ENCODE data around the gene MYO3B. TPM values are rescaled to one million over a fixed set of nuclear protein-coding genes. Genes with fewer than 3 reads are reported as not detected.
"Not testable (repeated sequence)": the region's sequence is repeated elsewhere in the genome, so short reads cannot be mapped to it uniquely, and the experiment has no call there.

The MYO3B gene
- total RNA-seq, 1 experiment from 2014 or later = 11.9 TPM

GRCh38 chr2:170548304-170548703 lies 370.4 kb downstream of the MYO3B start:
- in situ Hi-C loops (cut with HindIII; ENCODE audit: low sequenced_read_pairs) = no loop called here
- no peak for DNase-seq (ENCODE audit: low spot score)

GRCh38 chr2:170550501-170550900 lies 372.6 kb downstream of the MYO3B start:
- in situ Hi-C loops (cut with HindIII; ENCODE audit: low sequenced_read_pairs) = no loop called here
- no peak for DNase-seq (ENCODE audit: low spot score)

GRCh38 chr2:170551899-170552298 lies 374.0 kb downstream of the MYO3B start:
- in situ Hi-C loops (cut with HindIII; ENCODE audit: low sequenced_read_pairs); DNase-seq (ENCODE audit: low spot score): not testable (repeated sequence)

GRCh38 chr2:170553748-170554147 lies 375.8 kb downstream of the MYO3B start:
- in situ Hi-C loops (cut with HindIII; ENCODE audit: low sequenced_read_pairs) = no loop called here

GRCh38 chr2:170554278-170554955 lies 376.5 kb downstream of the MYO3B start:
- DNase-seq (ENCODE audit: low spot score) = no peak
- in situ Hi-C loops (cut with HindIII; ENCODE audit: low sequenced_read_pairs) = no loop called here

More at GRCh38 chr2:170553748-170554147, 375.8 kb downstream of the MYO3B start:
- DNase-seq (ENCODE audit: low spot score) = no peak

- in situ Hi-C loops (cut with HindIII; ENCODE audit: low sequenced_read_pairs) = no loop called here
- DNase-seq (ENCODE audit: low spot score) = no peak
Measured at GRCh38 chr2:170562928-170563327, 385.0 kb downstream of the MYO3B start.

- in situ Hi-C loops (cut with HindIII; ENCODE audit: low sequenced_read_pairs) = no loop called here
- DNase-seq (ENCODE audit: low spot score) = no peak
Measured at GRCh38 chr2:170563401-170563800, 385.5 kb downstream of the MYO3B start.

- no peak for DNase-seq (ENCODE audit: low spot score)
- in situ Hi-C loops (cut with HindIII; ENCODE audit: low sequenced_read_pairs) = no loop called here
Measured at GRCh38 chr2:170566138-170566537, 388.2 kb downstream of the MYO3B start.

- no peak for DNase-seq (ENCODE audit: low spot score)
- in situ Hi-C loops (cut with HindIII; ENCODE audit: low sequenced_read_pairs) = no loop called here
Measured at GRCh38 chr2:170567429-170567828, 389.5 kb downstream of the MYO3B start.

GRCh38 chr2:170568511-170568910 lies 390.6 kb downstream of the MYO3B start:
- DNase-seq (ENCODE audit: low spot score) = no peak
- in situ Hi-C loops (cut with HindIII; ENCODE audit: low sequenced_read_pairs) = no loop called here

- in situ Hi-C loops (cut with HindIII; ENCODE audit: low sequenced_read_pairs) = no loop called here
- DNase-seq (ENCODE audit: low spot score) = no peak
Measured at GRCh38 chr2:170571612-170572011, 393.7 kb downstream of the MYO3B start.

- in situ Hi-C loops (cut with HindIII; ENCODE audit: low sequenced_read_pairs) = no loop called here
- DNase-seq (ENCODE audit: low spot score) = no peak
Measured at GRCh38 chr2:170573671-170574070, 395.7 kb downstream of the MYO3B start.

GRCh38 chr2:170576296-170576695 lies 398.3 kb downstream of the MYO3B start:
- in situ Hi-C loops (cut with HindIII; ENCODE audit: low sequenced_read_pairs) = no loop called here
- no peak for DNase-seq (ENCODE audit: low spot score)

- DNase-seq (ENCODE audit: low spot score) = no peak
- in situ Hi-C loops (cut with HindIII; ENCODE audit: low sequenced_read_pairs) = no loop called here
Measured at GRCh38 chr2:170577356-170577755, 399.4 kb downstream of the MYO3B start.

- in situ Hi-C loops (cut with HindIII; ENCODE audit: low sequenced_read_pairs) = no loop called here
- DNase-seq (ENCODE audit: low spot score) = no peak
Measured at GRCh38 chr2:170578606-170579005, 400.7 kb downstream of the MYO3B start.

- in situ Hi-C loops (cut with HindIII; ENCODE audit: low sequenced_read_pairs) = no loop called here
- DNase-seq (ENCODE audit: low spot score) = no peak
Measured at GRCh38 chr2:170579511-170579910, 401.6 kb downstream of the MYO3B start.

- no peak for DNase-seq (ENCODE audit: low spot score)
- in situ Hi-C loops (cut with HindIII; ENCODE audit: low sequenced_read_pairs) = no loop called here
Measured at GRCh38 chr2:170582313-170582712, 404.4 kb downstream of the MYO3B start.

- in situ Hi-C loops (cut with HindIII; ENCODE audit: low sequenced_read_pairs) = no loop called here
- no peak for DNase-seq (ENCODE audit: low spot score)
Measured at GRCh38 chr2:170582751-170583463, 405.0 kb downstream of the MYO3B start.

- no peak for DNase-seq (ENCODE audit: low spot score)
- in situ Hi-C loops (cut with HindIII; ENCODE audit: low sequenced_read_pairs) = no loop called here
Measured at GRCh38 chr2:170585067-170585466, 407.1 kb downstream of the MYO3B start.

GRCh38 chr2:170586571-170587095 lies 408.7 kb downstream of the MYO3B start:
- no peak for DNase-seq (ENCODE audit: low spot score)
- in situ Hi-C loops (cut with HindIII; ENCODE audit: low sequenced_read_pairs) = no loop called here

- DNase-seq (ENCODE audit: low spot score) = no peak
- in situ Hi-C loops (cut with HindIII; ENCODE audit: low sequenced_read_pairs) = no loop called here
Measured at GRCh38 chr2:170587117-170587516, 409.2 kb downstream of the MYO3B start.

All from G401 (cell line).